Esophagus (tissue), 2 donors: ENCODE data around the gene PGAM4. TPM values are rescaled to one million over a fixed set of nuclear protein-coding genes. Genes with fewer than 3 reads are reported as not detected.

Experiments
- H3K27ac ChIP-seq, 2 donors: one replicate each; pipeline ENCODE4 v1.5.1; 2013; ENCODE audit warnings: low read depth in 2 of 2, mild to moderate bottlenecking in 2 of 2, inconsistent platforms in 1 of 2, low read length in 1 of 2, moderate library complexity in 1 of 2
- H3K27me3 ChIP-seq, 2 donors: one replicate each; pipeline ENCODE4 v1.6.1; 2013; ENCODE audit warnings: low read length in 2 of 2, control low read depth in 1 of 2, mild to moderate bottlenecking in 1 of 2; ENCODE audit not compliant: insufficient read depth in 2 of 2, control insufficient read depth in 1 of 2
- H3K36me3 ChIP-seq, 2 donors: one replicate each; pipeline ENCODE4 v1.6.1; 2013; ENCODE audit warnings: low read length in 1 of 2; ENCODE audit not compliant: control insufficient read depth in 2 of 2, insufficient read depth in 2 of 2
- H3K4me1 ChIP-seq, 2 donors: one replicate each; pipeline ENCODE4 v1.6.1; 2013; ENCODE audit warnings: low read length in 1 of 2; ENCODE audit not compliant: control insufficient read depth in 2 of 2, insufficient read depth in 2 of 2
- H3K4me3 ChIP-seq, 2 donors: one replicate each; pipeline ENCODE4 v1.5.1; 2013; ENCODE audit warnings: low read length in 2 of 2, mild to moderate bottlenecking in 2 of 2, low read depth in 1 of 2, moderate library complexity in 1 of 2
- H3K9me3 ChIP-seq, 2 donors: one replicate each; pipeline ENCODE4 v1.6.1; 2013; ENCODE audit warnings: mild to moderate bottlenecking in 2 of 2, low read depth in 1 of 2, low read length in 1 of 2, moderate library complexity in 1 of 2; ENCODE audit not compliant: control insufficient read depth in 2 of 2, insufficient read depth in 1 of 2
- WGBS, 2 donors: extraction: QIAGEN DNeasy Blood & Tissue Kit; methylation state at CpG; one replicate each; pipeline ENCODE4 v1.1.7; 2013; 5-methylcytosine and 5-hydroxymethylcytosine counted together
- polyA plus RNA-seq, 2 donors: library from polyadenylated mRNA; stranded (reverse); fragments of 200-250 nt; gene quantifications; one replicate each; pipeline ENCODE4 v1.2.3, GENCODE V29; 2013
- donor health status: healthy with polysubstance abuse.
- donor health status: Bipolar disorder and iron deficiency.

Gene PGAM4
- polyA plus RNA-seq: not detected

DNA sequence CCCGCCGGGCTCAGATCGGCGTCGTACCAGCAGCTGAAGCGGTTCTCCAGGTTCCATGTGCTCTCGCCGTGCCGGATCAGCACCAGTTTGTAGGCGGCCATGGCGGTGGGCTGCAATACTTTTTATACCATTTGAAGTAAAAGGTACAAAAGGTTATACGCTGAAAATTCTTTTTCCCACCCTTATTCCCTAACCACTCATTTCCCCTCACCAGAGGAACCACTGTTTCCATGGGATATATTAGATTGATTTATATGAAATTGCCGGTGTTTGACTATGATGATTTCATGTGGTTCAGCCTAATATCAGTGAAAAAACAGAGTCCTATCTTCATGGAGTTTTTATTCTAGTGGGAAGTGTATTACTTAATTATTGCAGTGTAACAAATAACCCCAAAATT is at the start of gene PGAM4:
Gene PGAM4 (minus strand): TSS at position 101 of the 400 bp plus-strand sequence. CDS start 0 bp downstream, at position 101.
- no peaks in the 10 kb centered on the region for H3K9me3 ChIP-seq
- no peak within 1 kb of the TSS for H3K27ac ChIP-seq
- no peaks in the 10 kb centered on the region for H3K36me3 ChIP-seq
- H3K4me1 ChIP-seq: no peaks in the 10 kb centered on the region
- WGBS, 2 donors: 93 to 98% methylated on average over 13 of the region's 13 CpGs
- no peak within 1 kb of the TSS for H3K4me3 ChIP-seq
- no peaks in the 10 kb centered on the region for H3K27me3 ChIP-seq

DNA sequence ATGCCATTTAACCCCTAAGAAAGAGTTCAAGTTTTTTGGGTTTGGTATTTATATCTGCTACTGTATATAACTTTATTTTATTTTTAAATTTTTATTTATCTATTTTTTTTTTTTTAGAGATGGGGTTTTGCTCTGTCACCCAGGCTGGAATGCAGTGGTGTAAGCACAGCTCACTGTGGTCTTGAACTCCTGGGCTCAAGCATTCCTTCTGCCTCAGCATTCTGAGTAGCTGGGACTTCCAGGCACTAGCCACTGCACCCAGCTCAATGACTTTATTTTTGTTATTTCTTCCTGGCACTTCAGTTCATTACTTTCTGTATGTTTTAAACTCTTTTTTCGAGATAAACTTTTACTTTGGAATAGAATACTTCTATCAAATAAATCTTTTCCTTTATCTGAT is 42.4 kb upstream of the PGAM4 start:
- no peaks in the 10 kb centered on the region for H3K9me3 ChIP-seq
- peaks cover 0 to 2% of the 10 kb centered on the region in 2 donors for H3K27me3 ChIP-seq
- H3K36me3 ChIP-seq: no peaks in the 10 kb centered on the region
- H3K4me3 ChIP-seq: no peak overlapping the region
- no peak overlapping the region for H3K27ac ChIP-seq
- 64 to 95% methylated on average over 1 of the region's 1 CpG for WGBS, 2 donors
- H3K4me1 ChIP-seq: no peaks in the 10 kb centered on the region

DNA sequence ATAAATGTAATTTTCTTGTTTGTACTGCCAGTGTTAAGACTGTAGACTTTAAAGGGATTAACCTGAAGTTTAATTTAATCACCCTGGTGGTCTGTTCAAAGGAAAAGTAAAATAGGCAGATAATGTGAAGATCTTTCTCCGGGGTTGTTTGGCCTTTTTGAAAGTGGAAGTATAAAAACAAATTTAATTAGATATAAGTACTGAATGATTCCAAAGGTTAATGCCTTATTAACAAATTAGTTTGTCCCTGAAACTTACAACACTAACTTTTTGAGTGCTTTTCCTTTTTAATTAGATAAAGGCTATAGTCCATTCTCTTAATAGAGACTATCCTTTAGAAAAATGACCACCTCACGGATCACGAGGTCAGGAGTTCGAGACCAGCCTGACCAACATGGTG is 10.4 kb upstream of the PGAM4 start:
- no peaks in the 10 kb centered on the region for H3K9me3 ChIP-seq
- 72 to 96% methylated on average over 4 of the region's 4 CpGs for WGBS, 2 donors
- H3K4me1 ChIP-seq: no peaks in the 10 kb centered on the region
- no peak overlapping the region for H3K4me3 ChIP-seq
- H3K36me3 ChIP-seq: no peaks in the 10 kb centered on the region
- no peaks in the 10 kb centered on the region for H3K27me3 ChIP-seq
- no peak overlapping the region for H3K27ac ChIP-seq

DNA sequence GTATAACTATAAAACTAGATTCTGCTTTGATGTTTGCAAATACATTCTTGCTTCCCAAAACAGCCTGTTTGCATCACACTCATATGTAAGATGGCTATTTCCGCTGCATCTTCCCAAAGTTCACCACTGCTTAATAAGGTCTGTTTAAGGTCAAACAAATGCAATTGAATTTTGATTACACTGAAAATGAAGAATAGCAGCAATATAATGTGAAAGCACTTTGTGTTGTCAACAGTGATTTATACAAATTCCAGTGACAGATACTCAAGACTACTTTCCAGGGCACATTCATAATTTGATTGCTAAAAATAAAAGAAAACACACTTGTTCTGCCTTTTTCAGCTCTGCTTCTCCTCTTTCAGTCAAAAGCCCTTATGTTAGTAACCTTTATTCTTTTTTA is 8.1 kb upstream of the PGAM4 start:
- no peaks in the 10 kb centered on the region for H3K27me3 ChIP-seq
- no peaks in the 10 kb centered on the region for H3K36me3 ChIP-seq
- H3K4me3 ChIP-seq: no peak overlapping the region
- H3K9me3 ChIP-seq: no peaks in the 10 kb centered on the region
- no peak overlapping the region for H3K27ac ChIP-seq
- WGBS, 2 donors: 86 to 91% methylated on average over 1 of the region's 1 CpG
- H3K4me1 ChIP-seq: no peaks in the 10 kb centered on the region

DNA sequence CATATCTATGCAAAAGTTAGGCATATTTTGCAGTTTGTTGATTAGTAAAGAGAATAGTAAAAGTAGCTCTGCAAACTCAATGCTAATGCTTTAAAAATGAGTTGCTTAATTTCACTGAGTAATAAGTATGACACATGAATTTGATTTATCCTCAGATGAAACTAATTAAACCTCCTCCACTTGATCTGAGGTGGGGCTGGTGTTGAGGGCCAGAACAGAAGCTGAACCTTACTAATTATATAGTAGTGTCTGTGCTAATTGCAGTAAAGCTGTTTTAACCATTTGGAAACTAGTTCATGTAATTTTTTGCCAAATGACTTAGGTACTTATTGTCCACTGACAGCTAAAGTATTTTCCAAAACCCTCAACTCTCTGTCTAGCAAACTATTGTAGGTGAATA is 7.7 kb upstream of the PGAM4 start:
- Histone ChIP-seq H3K9me3 (no peaks in the 10 kb centered on the region), H3K27me3 (no peaks in the 10 kb centered on the region), H3K4me3 (no peak overlapping the region), H3K36me3 (no peaks in the 10 kb centered on the region), H3K4me1 (no peaks in the 10 kb centered on the region), H3K27ac (no peak overlapping the region)

DNA sequence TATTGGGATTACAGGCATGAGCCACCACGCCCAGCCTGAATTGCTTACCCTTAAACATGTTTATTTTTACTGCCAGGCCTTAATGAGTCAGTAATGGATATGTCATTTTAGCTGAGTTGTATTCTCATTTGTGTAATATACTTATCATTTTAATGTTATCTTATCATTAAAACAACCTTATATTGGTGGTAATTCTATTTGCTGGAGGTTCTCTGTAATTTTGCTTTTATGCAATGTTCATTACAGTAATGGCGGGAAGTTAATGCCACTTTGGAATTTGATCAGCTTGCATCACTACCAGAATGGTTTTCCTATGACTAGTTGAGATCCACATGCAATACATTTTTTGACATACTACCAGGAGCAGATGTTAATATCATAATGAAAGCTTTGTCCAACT is 6.3 kb upstream of the PGAM4 start:
- H3K36me3 ChIP-seq: no peaks in the 10 kb centered on the region
- H3K4me3 ChIP-seq: no peak overlapping the region
- 60 to 79% methylated on average over 2 of the region's 2 CpGs for WGBS, 2 donors
- no peak overlapping the region for H3K27ac ChIP-seq
- no peaks in the 10 kb centered on the region for H3K4me1 ChIP-seq
- H3K27me3 ChIP-seq: no peaks in the 10 kb centered on the region
- no peaks in the 10 kb centered on the region for H3K9me3 ChIP-seq

DNA sequence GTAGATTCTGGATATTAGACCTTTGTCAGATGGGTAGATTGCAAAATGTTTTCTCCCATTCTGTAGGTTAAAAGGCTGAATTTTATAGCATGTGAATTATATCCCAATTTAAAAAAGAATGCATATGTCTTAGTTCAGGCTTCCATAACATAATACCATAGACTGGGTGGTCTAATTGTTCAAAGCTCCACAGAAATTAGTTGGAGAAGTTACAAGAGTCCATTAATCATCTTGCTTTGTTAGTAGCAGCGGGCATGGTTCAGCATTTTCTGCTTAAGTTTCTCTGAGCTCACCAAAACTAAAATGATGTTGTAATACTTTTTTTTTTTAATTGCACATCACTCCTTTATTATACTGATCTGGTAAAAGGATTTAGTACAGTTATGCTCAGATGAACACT is 1.8 kb downstream of the PGAM4 start:
- Histone ChIP-seq H3K27ac (no peak overlapping the region), H3K36me3 (no peaks in the 10 kb centered on the region), H3K9me3 (no peaks in the 10 kb centered on the region), H3K27me3 (no peaks in the 10 kb centered on the region), H3K4me1 (no peaks in the 10 kb centered on the region), H3K4me3 (no peak overlapping the region)
- WGBS, 2 donors: 48 to 51% methylated on average over 1 of the region's 1 CpG

DNA sequence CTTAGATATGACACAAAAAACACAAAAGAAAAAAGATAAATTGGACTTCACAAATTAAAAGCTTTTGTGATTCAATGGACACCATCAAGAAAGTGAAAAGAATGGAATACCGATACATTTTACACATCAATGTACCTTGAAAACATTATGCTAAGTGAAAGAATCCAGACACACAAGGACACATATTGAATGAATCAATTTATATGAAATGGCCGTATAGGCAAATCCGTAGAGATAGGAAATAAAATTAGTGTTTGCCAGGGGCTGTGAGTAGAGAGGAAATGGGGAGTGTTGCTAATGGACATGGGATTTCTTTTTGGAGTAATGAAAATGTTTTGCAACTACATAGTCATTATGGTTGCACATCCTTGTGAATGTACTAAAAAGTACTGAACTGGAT is 3.1 kb downstream of the PGAM4 start:
- Histone ChIP-seq H3K4me1 (no peaks in the 10 kb centered on the region), H3K36me3 (no peaks in the 10 kb centered on the region), H3K27ac (no peak overlapping the region), H3K4me3 (no peak overlapping the region), H3K9me3 (no peaks in the 10 kb centered on the region), H3K27me3 (no peaks in the 10 kb centered on the region)
- WGBS, 2 donors: 88 to 93% methylated on average over 3 of the region's 3 CpGs

DNA sequence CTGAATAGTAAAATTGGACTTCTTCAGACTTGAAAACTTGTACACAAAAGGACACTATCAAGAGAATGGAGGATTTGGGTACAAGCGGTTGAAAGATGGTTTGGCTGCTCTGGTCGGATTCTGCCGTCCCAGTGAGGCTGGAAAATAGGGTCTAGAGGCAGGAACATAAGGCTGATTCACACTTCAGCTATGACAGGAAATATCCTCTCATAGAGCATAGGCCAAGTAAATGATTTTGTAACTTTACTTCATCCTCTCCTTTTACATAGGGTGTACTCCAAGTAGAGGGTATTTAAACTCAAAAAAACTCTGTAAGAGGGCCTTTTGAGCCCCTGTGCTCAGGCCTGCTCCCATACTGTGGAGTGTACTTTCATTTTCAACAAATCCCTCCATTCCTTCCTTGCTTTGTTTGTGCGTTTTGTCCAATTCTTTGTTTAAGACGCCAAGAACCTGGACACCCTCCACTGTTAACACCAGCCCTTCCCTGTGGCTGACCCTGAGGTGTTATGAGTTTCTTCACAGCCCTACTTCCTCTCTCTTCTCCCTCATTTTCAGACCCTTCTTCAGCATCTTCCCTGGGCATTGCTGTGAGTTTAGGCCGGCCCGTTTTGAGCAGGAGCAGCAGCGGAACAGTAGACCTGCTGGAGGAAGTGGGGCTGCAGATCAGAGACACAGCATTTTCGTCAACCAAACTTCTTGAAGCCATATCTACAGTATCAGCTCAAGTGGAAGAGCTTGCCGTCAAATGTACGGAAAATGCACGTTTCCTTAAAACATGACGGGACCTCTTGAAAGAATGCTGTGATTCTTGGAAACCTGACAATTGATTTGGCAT is 7.2 kb downstream of the PGAM4 start:
- Histone ChIP-seq H3K36me3 (no peaks in the 10 kb centered on the region), H3K4me3 (no peak overlapping the region), H3K9me3 (no peaks in the 10 kb centered on the region), H3K27me3 (no peaks in the 10 kb centered on the region), H3K4me1 (no peaks in the 10 kb centered on the region), H3K27ac (no peak overlapping the region)
- 76 to 79% methylated on average over 13 of the region's 13 CpGs for WGBS, 2 donors

DNA sequence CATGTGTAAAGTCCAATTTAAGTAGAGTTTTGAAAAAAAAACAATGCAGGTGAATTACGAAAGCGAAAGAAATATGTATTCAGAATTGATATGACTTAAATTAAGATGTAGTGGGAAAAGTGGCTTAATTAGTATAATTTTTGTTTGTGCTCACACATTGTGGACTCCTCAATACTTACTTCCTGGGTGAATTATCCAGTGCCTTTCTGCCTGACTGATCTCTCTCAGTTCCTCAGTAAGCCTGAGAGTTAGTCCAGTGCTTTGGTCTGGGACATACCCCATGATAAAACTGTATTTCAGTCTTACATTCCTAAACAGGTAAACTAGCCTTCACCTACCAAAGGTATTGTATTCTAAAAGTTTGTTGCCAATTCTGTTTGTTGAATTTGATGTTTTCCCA is 8.4 kb downstream of the PGAM4 start:
- Histone ChIP-seq H3K27me3 (no peaks in the 10 kb centered on the region), H3K27ac (no peak overlapping the region), H3K4me3 (no peak overlapping the region), H3K4me1 (no peaks in the 10 kb centered on the region), H3K9me3 (no peaks in the 10 kb centered on the region), H3K36me3 (no peaks in the 10 kb centered on the region)
- 82 to 95% methylated on average over 2 of the region's 2 CpGs for WGBS, 2 donors
